ENCODE measurements around the gene RBMY1F.
"Not testable (repeated sequence)": the region's sequence is repeated elsewhere in the genome, so short reads cannot be mapped to it uniquely, and the experiment has no call there.

The RBMY1F gene

GRCh38 chrY:22182823-22183222 is at the start of gene RBMY1F:
TSS of gene RBMY1F (minus strand) at chrY:22182923. CDS start at chrY:22180969, 1,954 bp downstream.
- DNase-seq = not testable (repeated sequence)

DNA sequence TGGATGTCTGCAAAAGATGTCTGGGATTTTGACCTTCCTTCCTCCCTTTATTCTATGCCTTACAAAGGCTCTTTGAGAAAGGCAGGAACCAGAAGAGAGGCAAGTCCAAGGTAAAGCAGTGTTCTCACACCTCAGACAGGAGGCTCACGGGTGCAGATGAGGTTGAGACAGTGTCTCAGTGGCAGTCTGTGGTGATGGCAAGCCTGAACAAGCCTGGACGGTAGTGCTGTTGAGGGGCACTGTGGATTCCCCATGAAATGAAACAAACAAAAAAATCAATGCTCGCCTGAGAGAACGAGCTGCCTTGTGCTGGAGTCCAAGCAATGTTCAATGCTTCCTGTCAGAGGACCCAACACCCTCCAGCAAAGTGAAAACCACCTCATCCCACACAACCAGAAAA is 31.6 kb downstream of the RBMY1F start:
- DNase-seq = not testable (repeated sequence)

DNA sequence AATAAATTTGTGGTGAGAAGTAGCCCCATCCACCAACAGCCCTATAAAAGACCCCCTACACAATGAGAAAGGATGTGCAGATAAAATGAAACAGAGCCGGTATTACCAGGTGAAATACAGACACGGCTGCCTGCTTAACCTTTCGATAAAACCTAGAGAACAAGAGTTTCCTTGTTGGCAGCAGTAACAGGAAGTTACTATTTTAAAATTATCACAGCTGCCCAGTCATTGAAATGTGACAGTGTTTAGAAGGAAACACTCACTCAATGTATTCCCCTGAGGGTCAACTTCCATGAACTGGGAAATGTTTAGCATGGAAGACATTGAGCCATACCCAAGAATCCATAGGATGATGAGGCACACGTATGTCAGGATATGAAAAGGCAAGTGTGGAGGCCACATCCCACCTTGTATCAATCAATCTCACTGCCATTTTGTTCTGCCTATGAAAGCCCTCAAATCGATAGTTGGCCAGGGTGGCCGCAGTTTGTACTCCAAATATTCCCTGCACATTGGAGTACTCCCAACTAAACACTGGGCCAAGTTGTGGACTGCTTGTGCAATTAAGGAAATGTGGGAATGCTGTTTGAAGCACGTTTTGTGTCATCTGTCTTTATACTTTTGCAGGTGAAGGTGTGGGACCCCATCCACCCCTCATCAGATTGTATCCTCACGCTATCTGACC is 41.6 kb downstream of the RBMY1F start:
- DNase-seq = not testable (repeated sequence)

DNA sequence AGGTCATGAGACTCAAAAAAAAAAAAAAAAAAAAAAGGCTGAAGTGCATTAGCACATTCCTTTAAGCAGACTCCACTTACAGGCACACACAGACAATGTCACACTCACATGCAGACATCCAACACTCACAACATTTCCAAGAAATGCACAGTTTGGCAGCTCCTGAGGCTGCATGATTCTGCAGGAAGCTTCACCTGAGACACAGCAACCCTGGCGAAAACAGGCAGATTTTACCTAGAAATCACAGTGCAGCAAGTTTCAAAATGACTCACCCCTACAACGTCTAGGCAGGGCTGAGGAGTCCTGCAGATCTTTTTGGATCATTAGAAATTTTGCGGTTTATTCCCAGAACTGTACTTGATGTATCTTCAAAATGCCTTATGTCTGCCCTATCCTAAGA is 48.0 kb downstream of the RBMY1F start:
- not testable (repeated sequence) for DNase-seq

GRCh38 chrY:22130494-22130893 is 52.2 kb downstream of the RBMY1F start:
- not testable (repeated sequence) for DNase-seq

Data from activated CD4-positive, alpha-beta T cell treated with anti-CD3 and anti-CD28 coated beads, Interleukin-2, amount 50 U/mL, for 4 hours (primary cell).